ENCODE data around the gene NCAPH2.

NCAPH2 gene

GRCh38 chr22:50507991-50508884, at the start of gene NCAPH2:
Gene NCAPH2 (plus strand): TSS chr22:50508224. CDS start chr22:50508338, 114 bp downstream.
- Histone ChIP-seq H3K4me3 (ENCODE audit: low read depth in 1 of 2, low read length in 2 of 2) (peak within 1 kb of the TSS; percentile 90 to 99), H3K9me3 (ENCODE audit: control insufficient read depth in 1 of 2, low read length in 2 of 2) (no peaks in the 10 kb centered on the region), H3K27ac (ENCODE audit: low read length) (peak within 1 kb of the TSS; percentile 63), H3K36me3 (ENCODE audit: control insufficient read depth in 1 of 2, insufficient read depth in 2 of 2, low read length in 2 of 2) (peaks cover 0 to 16% of the 10 kb centered on the region in 2 donors), H3K27me3 (ENCODE audit: low read depth, low read length) (no peaks in the 10 kb centered on the region), H3K4me1 (ENCODE audit: control insufficient read depth in 1 of 2, insufficient read depth in 2 of 2, low read length in 2 of 2) (peaks cover 0 to 26% of the 10 kb centered on the region in 2 donors)

GRCh38 chr22:50459016-50459415, 49.0 kb upstream of the NCAPH2 start:
- Histone ChIP-seq H3K27ac (ENCODE audit: low read length) (no peak overlapping the region), H3K9me3 (ENCODE audit: control insufficient read depth in 1 of 2, low read length in 2 of 2) (no peaks in the 10 kb centered on the region), H3K27me3 (ENCODE audit: low read depth, low read length) (no peaks in the 10 kb centered on the region), H3K4me3 (ENCODE audit: low read depth in 1 of 2, low read length in 2 of 2) (no peak overlapping the region), H3K36me3 (ENCODE audit: control insufficient read depth in 1 of 2, insufficient read depth in 2 of 2, low read length in 2 of 2) (peaks cover 40 to 95% of the 10 kb centered on the region in 2 donors), H3K4me1 (ENCODE audit: control insufficient read depth in 1 of 2, insufficient read depth in 2 of 2, low read length in 2 of 2) (no peaks in the 10 kb centered on the region)

GRCh38 chr22:50459496-50460140, 48.4 kb upstream of the NCAPH2 start:
- Histone ChIP-seq H3K27me3 (ENCODE audit: low read depth, low read length) (no peaks in the 10 kb centered on the region), H3K36me3 (ENCODE audit: control insufficient read depth in 1 of 2, insufficient read depth in 2 of 2, low read length in 2 of 2) (peaks cover 46 to 95% of the 10 kb centered on the region in 2 donors), H3K9me3 (ENCODE audit: control insufficient read depth in 1 of 2, low read length in 2 of 2) (no peaks in the 10 kb centered on the region), H3K4me3 (ENCODE audit: low read depth in 1 of 2, low read length in 2 of 2) (no peak overlapping the region), H3K27ac (ENCODE audit: low read length) (no peak overlapping the region), H3K4me1 (ENCODE audit: control insufficient read depth in 1 of 2, insufficient read depth in 2 of 2, low read length in 2 of 2) (no peaks in the 10 kb centered on the region)

- H3K36me3 ChIP-seq (ENCODE audit: control insufficient read depth in 1 of 2, insufficient read depth in 2 of 2, low read length in 2 of 2), result peaks cover 52 to 95% of the 10 kb centered on the region in 2 donors
- H3K27me3 ChIP-seq (ENCODE audit: low read depth, low read length), result no peaks in the 10 kb centered on the region
- H3K9me3 ChIP-seq (ENCODE audit: control insufficient read depth in 1 of 2, low read length in 2 of 2), result no peaks in the 10 kb centered on the region
- no peak overlapping the region for H3K27ac ChIP-seq (ENCODE audit: low read length)
- H3K4me3 ChIP-seq (ENCODE audit: low read depth in 1 of 2, low read length in 2 of 2), result no peak overlapping the region
- no peaks in the 10 kb centered on the region for H3K4me1 ChIP-seq (ENCODE audit: control insufficient read depth in 1 of 2, insufficient read depth in 2 of 2, low read length in 2 of 2)
Measured at GRCh38 chr22:50460938-50461337, 47.1 kb upstream of the NCAPH2 start.

GRCh38 chr22:50461536-50461935, 46.5 kb upstream of the NCAPH2 start:
- Histone ChIP-seq H3K27ac (ENCODE audit: low read length) (no peak overlapping the region), H3K4me3 (ENCODE audit: low read depth in 1 of 2, low read length in 2 of 2) (no peak overlapping the region), H3K4me1 (ENCODE audit: control insufficient read depth in 1 of 2, insufficient read depth in 2 of 2, low read length in 2 of 2) (no peaks in the 10 kb centered on the region), H3K36me3 (ENCODE audit: control insufficient read depth in 1 of 2, insufficient read depth in 2 of 2, low read length in 2 of 2) (peaks cover 58 to 97% of the 10 kb centered on the region in 2 donors), H3K9me3 (ENCODE audit: control insufficient read depth in 1 of 2, low read length in 2 of 2) (no peaks in the 10 kb centered on the region), H3K27me3 (ENCODE audit: low read depth, low read length) (no peaks in the 10 kb centered on the region)

- H3K27ac ChIP-seq (ENCODE audit: low read length), result no peak overlapping the region
- H3K36me3 ChIP-seq (ENCODE audit: control insufficient read depth in 1 of 2, insufficient read depth in 2 of 2, low read length in 2 of 2), result peaks cover 61 to 97% of the 10 kb centered on the region in 2 donors
- H3K4me3 ChIP-seq (ENCODE audit: low read depth in 1 of 2, low read length in 2 of 2), result no peak overlapping the region
- H3K4me1 ChIP-seq (ENCODE audit: control insufficient read depth in 1 of 2, insufficient read depth in 2 of 2, low read length in 2 of 2), result no peaks in the 10 kb centered on the region
- no peaks in the 10 kb centered on the region for H3K27me3 ChIP-seq (ENCODE audit: low read depth, low read length)
- H3K9me3 ChIP-seq (ENCODE audit: control insufficient read depth in 1 of 2, low read length in 2 of 2), result no peaks in the 10 kb centered on the region
Measured at GRCh38 chr22:50461979-50462540, 46.0 kb upstream of the NCAPH2 start.

GRCh38 chr22:50463188-50463900, 44.7 kb upstream of the NCAPH2 start:
- H3K4me1 ChIP-seq (ENCODE audit: control insufficient read depth in 1 of 2, insufficient read depth in 2 of 2, low read length in 2 of 2), result no peaks in the 10 kb centered on the region
- H3K4me3 ChIP-seq (ENCODE audit: low read depth in 1 of 2, low read length in 2 of 2), result no peak overlapping the region
- no peaks in the 10 kb centered on the region for H3K9me3 ChIP-seq (ENCODE audit: control insufficient read depth in 1 of 2, low read length in 2 of 2)
- H3K27ac ChIP-seq (ENCODE audit: low read length), result no peak overlapping the region
- H3K36me3 ChIP-seq (ENCODE audit: control insufficient read depth in 1 of 2, insufficient read depth in 2 of 2, low read length in 2 of 2), result peaks cover 56 to 97% of the 10 kb centered on the region in 2 donors
- H3K27me3 ChIP-seq (ENCODE audit: low read depth, low read length), result no peaks in the 10 kb centered on the region

- H3K4me3 ChIP-seq (ENCODE audit: low read depth in 1 of 2, low read length in 2 of 2), result no peak overlapping the region
- H3K27ac ChIP-seq (ENCODE audit: low read length), result no peak overlapping the region
- peaks cover 52 to 87% of the 10 kb centered on the region in 2 donors for H3K36me3 ChIP-seq (ENCODE audit: control insufficient read depth in 1 of 2, insufficient read depth in 2 of 2, low read length in 2 of 2)
- H3K27me3 ChIP-seq (ENCODE audit: low read depth, low read length), result no peaks in the 10 kb centered on the region
- no peaks in the 10 kb centered on the region for H3K9me3 ChIP-seq (ENCODE audit: control insufficient read depth in 1 of 2, low read length in 2 of 2)
- no peaks in the 10 kb centered on the region for H3K4me1 ChIP-seq (ENCODE audit: control insufficient read depth in 1 of 2, insufficient read depth in 2 of 2, low read length in 2 of 2)
Measured at GRCh38 chr22:50464451-50464850, 43.6 kb upstream of the NCAPH2 start.

- H3K36me3 ChIP-seq (ENCODE audit: control insufficient read depth in 1 of 2, insufficient read depth in 2 of 2, low read length in 2 of 2), result peaks cover 51 to 79% of the 10 kb centered on the region in 2 donors
Measured at GRCh38 chr22:50465066-50465930, 42.7 kb upstream of the NCAPH2 start.

GRCh38 chr22:50467341-50467740, 40.7 kb upstream of the NCAPH2 start:
- Histone ChIP-seq H3K27me3 (ENCODE audit: low read depth, low read length) (no peaks in the 10 kb centered on the region), H3K4me1 (ENCODE audit: control insufficient read depth in 1 of 2, insufficient read depth in 2 of 2, low read length in 2 of 2) (peaks cover 2 to 28% of the 10 kb centered on the region in 2 donors), H3K27ac (ENCODE audit: low read length) (no peak overlapping the region), H3K36me3 (ENCODE audit: control insufficient read depth in 1 of 2, insufficient read depth in 2 of 2, low read length in 2 of 2) (peaks cover 36 to 59% of the 10 kb centered on the region in 2 donors), H3K4me3 (ENCODE audit: low read depth in 1 of 2, low read length in 2 of 2) (no peak overlapping the region), H3K9me3 (ENCODE audit: control insufficient read depth in 1 of 2, low read length in 2 of 2) (no peaks in the 10 kb centered on the region)

More at GRCh38 chr22:50465066-50465930, 42.7 kb upstream of the NCAPH2 start:
- no peaks in the 10 kb centered on the region for H3K27me3 ChIP-seq (ENCODE audit: low read depth, low read length)
- no peak overlapping the region for H3K4me3 ChIP-seq (ENCODE audit: low read depth in 1 of 2, low read length in 2 of 2)
- peaks cover 0 to 8% of the 10 kb centered on the region in 2 donors for H3K4me1 ChIP-seq (ENCODE audit: control insufficient read depth in 1 of 2, insufficient read depth in 2 of 2, low read length in 2 of 2)
- H3K27ac ChIP-seq (ENCODE audit: low read length), result no peak overlapping the region
- H3K9me3 ChIP-seq (ENCODE audit: control insufficient read depth in 1 of 2, low read length in 2 of 2), result no peaks in the 10 kb centered on the region

Data from muscle layer of duodenum (tissue), 2 donors.